Cardiac muscle cell (in vitro differentiated cells and primary cell): ENCODE data around the gene ZC2HC1C. TPM values are rescaled to one million over a fixed set of nuclear protein-coding genes. Genes with fewer than 3 reads are reported as not detected.
A peak's percentile ranks its signal among the peaks of the same experiment; 100 is the strongest.

ENCODE experiments used
- DNase-seq, 2 donors: peaks; one replicate each; pipeline versions ENCODE4 v3.0.0 to v3.0.0-alpha.2; 2010 to 2017; ENCODE audit warnings: low read depth in 1 of 2, low spot score in 1 of 2
- H3K27ac ChIP-seq: fragments of 200-600 bp; sonication (generic); 2 replicates; pipeline ENCODE4 v1.5.1; 2016
- H3K27me3 ChIP-seq: fragments of 200-600 bp; sonication (generic); 2 replicates; pipeline ENCODE4 v1.6.0; 2016; ENCODE audit warnings: control low read depth
- H3K36me3 ChIP-seq: fragments of 200-600 bp; sonication (generic); 2 replicates; pipeline ENCODE4 v1.5.1; 2016; ENCODE audit warnings: control low read depth
- H3K4me1 ChIP-seq: fragments of 200-600 bp; sonication (generic); 2 replicates; pipeline ENCODE4 v1.8.1; 2017; ENCODE audit warnings: low read depth, mild to moderate bottlenecking, mixed run types
- H3K4me3 ChIP-seq: fragments of 200-600 bp; sonication (generic); 2 replicates; pipeline ENCODE4 v1.5.1; 2016; ENCODE audit warnings: mild to moderate bottlenecking
- H3K9me3 ChIP-seq: fragments of 200-600 bp; sonication (generic); 2 replicates; pipeline ENCODE4 v1.5.1; 2017; ENCODE audit warnings: low read depth, mild to moderate bottlenecking, control low read depth
- polyA plus RNA-seq: library from polyadenylated mRNA; unstranded; fragments of >200 nt; fragmentation: Nextera tagmentation; extraction: Ambion mirVana; gene quantifications from 2 replicates; pipeline ENCODE4 v1.2.1, GENCODE V29; 2016
- total RNA-seq: library from RNA; depleted of rRNA; stranded (reverse); fragments of >200 nt; gene quantifications from 2 replicates; pipeline ENCODE4 v1.2.3, GENCODE V29; 2016
- TF ChIP-seq, protein P1 (sequence below): IDR thresholded peaks from 2 replicates; pipeline ENCODE4 v1.5.1; 2012; ENCODE audit warnings: low read depth, mild to moderate bottlenecking, low read length

The ZC2HC1C gene
- total and polyA plus RNA-seq, 2 experiments from 2014 or later = 7.7 to 8.2 TPM

DNA sequence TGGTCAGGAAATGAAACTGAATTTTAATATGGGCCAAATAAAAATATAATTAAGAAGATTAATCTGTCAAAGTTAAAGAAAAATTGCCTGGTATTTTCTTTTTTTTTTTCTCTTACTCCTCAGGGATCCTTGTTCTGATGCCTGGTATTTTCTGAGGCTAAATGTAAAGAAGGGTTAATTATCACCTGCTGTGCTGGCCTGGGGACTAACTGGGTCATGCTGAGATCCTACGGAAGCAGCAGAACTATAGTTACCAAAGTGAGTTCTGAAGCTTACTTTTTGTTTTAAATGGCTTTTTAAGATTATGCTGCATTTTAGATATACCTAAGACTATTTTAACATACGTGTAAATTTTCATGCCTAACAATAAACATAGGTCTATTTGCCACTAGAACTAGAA, 23.3 kb downstream of the ZC2HC1C start:
- Histone ChIP-seq H3K4me3 (no peak overlapping the region), H3K4me1 (no peaks in the 10 kb centered on the region), H3K9me3 (no peaks in the 10 kb centered on the region), H3K36me3 (peaks cover 53% of the 10 kb centered on the region), H3K27ac (no peak overlapping the region), H3K27me3 (no peaks in the 10 kb centered on the region)
- DNase-seq = no peak
- TF ChIP-seq, protein P1, sequence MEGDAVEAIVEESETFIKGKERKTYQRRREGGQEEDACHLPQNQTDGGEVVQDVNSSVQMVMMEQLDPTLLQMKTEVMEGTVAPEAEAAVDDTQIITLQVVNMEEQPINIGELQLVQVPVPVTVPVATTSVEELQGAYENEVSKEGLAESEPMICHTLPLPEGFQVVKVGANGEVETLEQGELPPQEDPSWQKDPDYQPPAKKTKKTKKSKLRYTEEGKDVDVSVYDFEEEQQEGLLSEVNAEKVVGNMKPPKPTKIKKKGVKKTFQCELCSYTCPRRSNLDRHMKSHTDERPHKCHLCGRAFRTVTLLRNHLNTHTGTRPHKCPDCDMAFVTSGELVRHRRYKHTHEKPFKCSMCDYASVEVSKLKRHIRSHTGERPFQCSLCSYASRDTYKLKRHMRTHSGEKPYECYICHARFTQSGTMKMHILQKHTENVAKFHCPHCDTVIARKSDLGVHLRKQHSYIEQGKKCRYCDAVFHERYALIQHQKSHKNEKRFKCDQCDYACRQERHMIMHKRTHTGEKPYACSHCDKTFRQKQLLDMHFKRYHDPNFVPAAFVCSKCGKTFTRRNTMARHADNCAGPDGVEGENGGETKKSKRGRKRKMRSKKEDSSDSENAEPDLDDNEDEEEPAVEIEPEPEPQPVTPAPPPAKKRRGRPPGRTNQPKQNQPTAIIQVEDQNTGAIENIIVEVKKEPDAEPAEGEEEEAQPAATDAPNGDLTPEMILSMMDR = no peak

DNA sequence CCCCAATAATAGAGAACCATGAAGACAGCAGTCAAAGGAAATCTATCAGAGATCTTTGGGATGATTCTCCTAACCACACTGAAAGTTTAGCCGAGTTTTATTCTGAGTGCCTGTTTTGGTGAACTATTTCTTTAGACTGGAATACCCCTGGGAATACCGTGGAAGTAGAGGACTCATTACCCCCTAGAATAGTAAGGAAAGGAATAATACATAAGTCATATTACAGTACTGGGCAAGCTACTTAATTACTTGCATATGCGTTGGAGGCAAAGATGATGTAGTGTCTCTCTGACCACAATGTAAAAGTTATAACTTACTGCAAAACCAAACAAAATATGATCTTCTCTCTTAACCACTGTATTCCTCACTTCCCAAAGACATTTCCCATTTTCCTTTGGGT, 25.5 kb downstream of the ZC2HC1C start:
- Histone ChIP-seq H3K36me3 (peaks cover 49% of the 10 kb centered on the region), H3K4me1 (peaks cover 6% of the 10 kb centered on the region), H3K27me3 (no peaks in the 10 kb centered on the region), H3K27ac (no peak overlapping the region), H3K4me3 (no peak overlapping the region), H3K9me3 (no peaks in the 10 kb centered on the region)
- DNase-seq = no peak
- TF ChIP-seq, protein P1 = no peak

DNA sequence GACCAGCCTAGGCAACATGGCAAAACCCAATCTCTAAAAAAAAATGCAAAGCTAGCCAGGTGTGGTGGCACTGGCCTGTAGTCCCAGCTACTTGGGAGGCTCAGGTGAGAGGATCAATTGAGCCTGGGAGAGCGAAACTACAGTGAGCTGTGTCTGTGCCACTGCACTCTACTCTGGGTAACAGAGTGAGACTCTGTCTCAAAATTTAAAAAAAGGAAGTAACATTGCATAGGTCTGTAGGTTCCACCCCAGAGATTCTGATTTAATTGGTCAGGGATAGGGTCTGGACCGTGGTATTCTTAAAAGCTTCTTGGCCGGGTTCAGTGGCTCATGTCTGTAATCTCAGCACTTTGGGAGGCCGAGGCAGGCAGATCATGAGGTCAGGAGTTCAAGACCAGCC, 26.2 kb downstream of the ZC2HC1C start:
- Histone ChIP-seq H3K36me3 (peaks cover 48% of the 10 kb centered on the region), H3K27me3 (no peaks in the 10 kb centered on the region), H3K27ac (no peak overlapping the region), H3K9me3 (no peaks in the 10 kb centered on the region), H3K4me3 (no peak overlapping the region), H3K4me1 (peaks cover 6% of the 10 kb centered on the region)
- TF ChIP-seq, protein P1 = no peak
- no peak for DNase-seq

DNA sequence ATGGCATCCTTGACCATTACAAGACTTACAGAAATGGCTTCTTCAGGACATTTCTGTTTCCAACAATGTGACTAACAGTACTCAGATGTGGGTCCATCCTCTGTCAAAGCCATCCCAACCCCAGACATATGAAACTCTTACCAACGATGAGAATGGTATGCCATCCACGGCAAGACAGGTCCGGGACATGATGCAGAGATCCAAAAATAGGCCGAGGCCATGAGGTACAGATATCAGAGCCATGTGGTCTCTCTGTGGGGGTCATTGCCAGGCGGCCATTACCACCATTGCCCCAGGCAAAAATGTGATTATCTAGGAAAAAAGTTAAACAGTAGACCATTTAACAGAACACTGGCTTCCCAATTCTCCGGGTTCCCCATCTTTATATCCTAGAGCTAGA, 27.5 kb downstream of the ZC2HC1C start:
- Histone ChIP-seq H3K4me1 (peaks cover 6% of the 10 kb centered on the region), H3K4me3 (no peak overlapping the region), H3K27me3 (no peaks in the 10 kb centered on the region), H3K36me3 (peaks cover 51% of the 10 kb centered on the region), H3K9me3 (no peaks in the 10 kb centered on the region), H3K27ac (no peak overlapping the region)
- TF ChIP-seq, protein P1 = no peak
- DNase-seq = no peak

DNA sequence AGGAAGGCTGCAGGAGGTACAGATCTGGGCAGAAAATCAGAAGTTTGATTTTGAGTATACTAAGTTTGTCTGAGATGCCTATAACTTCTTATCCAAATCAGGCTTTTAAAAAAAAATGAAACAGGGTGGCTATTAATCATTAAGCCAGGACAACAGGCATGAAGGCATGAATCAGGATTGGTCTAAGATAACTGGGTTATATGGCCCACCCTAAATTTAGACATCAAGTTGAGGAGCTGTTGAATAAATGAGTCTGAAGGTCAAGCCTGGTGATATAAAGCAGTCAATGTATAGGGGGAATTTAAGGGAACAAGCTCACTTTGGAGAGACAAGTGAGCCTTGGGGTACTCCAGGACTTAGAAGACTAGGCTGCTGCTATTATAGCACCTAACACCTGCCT, 28.8 kb downstream of the ZC2HC1C start:
- peaks cover 47% of the 10 kb centered on the region for H3K36me3 ChIP-seq
- TF ChIP-seq, protein P1 = no peak
- no peaks in the 10 kb centered on the region for H3K9me3 ChIP-seq
- H3K4me1 ChIP-seq = peaks cover 6% of the 10 kb centered on the region
- H3K4me3 ChIP-seq = no peak overlapping the region
- H3K27ac ChIP-seq = peak overlapping the region; percentile 51
- no peaks in the 10 kb centered on the region for H3K27me3 ChIP-seq
- DNase-seq = no peak

DNA sequence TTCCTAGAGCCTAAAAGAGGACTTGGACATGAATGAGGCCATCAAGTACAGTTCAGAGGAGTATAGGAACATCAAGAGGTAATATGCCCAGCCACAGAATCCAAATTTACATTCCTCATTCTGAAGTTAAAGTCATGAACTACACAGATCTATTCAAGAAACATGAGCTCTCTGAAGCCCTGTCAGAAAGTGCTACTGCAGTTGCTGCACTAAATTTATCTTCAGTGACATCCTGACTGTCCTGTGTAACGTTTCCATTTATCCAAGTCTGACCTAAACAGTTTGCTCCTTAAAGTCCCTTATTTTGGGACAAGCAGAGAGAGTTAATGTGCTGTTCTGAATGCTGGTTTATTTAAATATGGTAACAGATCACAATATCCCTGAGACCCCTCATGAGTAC, 29.2 kb downstream of the ZC2HC1C start:
- H3K9me3 ChIP-seq = no peaks in the 10 kb centered on the region
- no peak overlapping the region for H3K4me3 ChIP-seq
- TF ChIP-seq, protein P1 = no peak
- DNase-seq = no peak
- H3K36me3 ChIP-seq = peaks cover 48% of the 10 kb centered on the region
- no peaks in the 10 kb centered on the region for H3K27me3 ChIP-seq
- H3K4me1 ChIP-seq = peaks cover 6% of the 10 kb centered on the region
- H3K27ac ChIP-seq = peak overlapping the region; percentile 51
